HepG2 (cell line): Measurements from ENCODE around the gene TYMS. TPM values are rescaled to one million over a fixed set of nuclear protein-coding genes. Genes with fewer than 3 reads are reported as not detected.

ENCODE experiments used
- ARNT2 ChIP-seq: sonication (generic); formaldehyde crosslinking; IDR thresholded peaks from 2 replicates; pipeline ENCODE4 v1.8.0; 2022; ENCODE audit warnings: mild to moderate bottlenecking, low read depth, missing genetic modification reagents, moderate library complexity
- CBFB ChIP-seq: sonication (generic); formaldehyde crosslinking; IDR thresholded peaks from 2 replicates; pipeline ENCODE4 v1.4.0; 2020; ENCODE audit warnings: missing genetic modification reagents
- CREB1 ChIP-seq, 2 experiments: fragments of 450-650 bp in 1 of 2; IDR thresholded peaks; 2 replicates each; pipeline ENCODE4 v1.6.1; 2016 to 2017; ENCODE audit warnings: control low read depth in 1 of 2, mild to moderate bottlenecking in 1 of 2, missing compliant biosample characterization in 1 of 2, missing genetic modification characterization in 1 of 2
- ELF4 ChIP-seq: sonication (generic); formaldehyde crosslinking; IDR thresholded peaks from 2 replicates; pipeline ENCODE4 v1.5.0; 2020; ENCODE audit warnings: missing genetic modification reagents, mild to moderate bottlenecking, moderate library complexity, borderline replicate concordance
- FOSL2 ChIP-seq: sonication (generic); formaldehyde crosslinking; IDR thresholded peaks from 2 replicates; pipeline ENCODE4 v1.4.0; 2020; ENCODE audit warnings: missing genetic modification reagents
- HIC2 ChIP-seq: sonication (generic); formaldehyde crosslinking; IDR thresholded peaks from 2 replicates; pipeline ENCODE4 v1.9.0; 2022; ENCODE audit warnings: low read depth, missing genetic modification reagents
- ISX ChIP-seq: sonication (generic); formaldehyde crosslinking; conservative IDR thresholded peaks from 2 replicates; pipeline ENCODE4 v1.5.0; 2020; ENCODE audit warnings: missing genetic modification reagents
- KLF16 ChIP-seq, 2 experiments: sonication (generic) in 1 of 2; formaldehyde crosslinking in 1 of 2; IDR thresholded peaks; 2 replicates each; pipeline versions ENCODE4 v1.6.1 to v1.8.0; 2016 to 2023; ENCODE audit warnings: missing genetic modification reagents in 2 of 2, missing compliant biosample characterization in 1 of 2
- MIER3 ChIP-seq: IDR thresholded peaks from 2 replicates; pipeline ENCODE4 v1.6.1; 2016; ENCODE audit warnings: missing compliant biosample characterization, borderline replicate concordance
- NAIF1 ChIP-seq: sonication (generic); formaldehyde crosslinking; IDR thresholded peaks from 2 replicates; pipeline ENCODE4 v1.5.0; 2020; ENCODE audit warnings: mild to moderate bottlenecking, missing genetic modification reagents, borderline replicate concordance
- POGZ ChIP-seq: sonication (generic); formaldehyde crosslinking; IDR thresholded peaks from 2 replicates; pipeline ENCODE4 v1.4.0; 2020; ENCODE audit warnings: mild to moderate bottlenecking, missing genetic modification reagents
- POLR2AphosphoS5 ChIP-seq: IDR thresholded peaks from 2 replicates; pipeline ENCODE4 v1.6.1; 2012; ENCODE audit warnings: low read depth, low read length
- SALL2 ChIP-seq: sonication (generic); formaldehyde crosslinking; IDR thresholded peaks from 2 replicates; pipeline ENCODE4 v1.8.1; 2023; ENCODE audit warnings: mild to moderate bottlenecking, missing genetic modification reagents, inconsistent platforms
- SUZ12 ChIP-seq: fragments of 150-350 bp; IDR thresholded peaks from 2 replicates; pipeline ENCODE4 v1.6.1; 2014; ENCODE audit warnings: low read depth, low read length
- TOPORS ChIP-seq: sonication (generic); formaldehyde crosslinking; IDR thresholded peaks from 2 replicates; pipeline ENCODE4 v1.8.0; 2023; ENCODE audit warnings: mild to moderate bottlenecking, missing genetic modification reagents
- U2AF1 ChIP-seq: fragments of 200-400 bp; formaldehyde crosslinking; optimal IDR thresholded peaks from 2 replicates; pipeline ENCODE3; 2017; ENCODE audit warnings: mild to moderate bottlenecking, low read depth, low read length
- ZGPAT ChIP-seq: IDR thresholded peaks from 2 replicates; pipeline ENCODE4 v1.6.1; 2016; ENCODE audit warnings: mild to moderate bottlenecking
- ZNF30 ChIP-seq: sonication (generic); formaldehyde crosslinking; IDR thresholded peaks from 2 replicates; pipeline ENCODE4 v1.5.0; 2020; ENCODE audit warnings: mild to moderate bottlenecking, missing genetic modification reagents
- ZNF326 ChIP-seq: sonication (generic); formaldehyde crosslinking; IDR thresholded peaks from 2 replicates; pipeline ENCODE4 v1.4.0; 2020; ENCODE audit warnings: missing genetic modification reagents, borderline replicate concordance
- ZNF609 ChIP-seq: sonication (generic); formaldehyde crosslinking; IDR thresholded peaks from 2 replicates; pipeline ENCODE4 v1.4.0; 2020; ENCODE audit warnings: mild to moderate bottlenecking, missing genetic modification reagents, borderline replicate concordance
- ZNF780A ChIP-seq: sonication (generic); formaldehyde crosslinking; IDR thresholded peaks from 2 replicates; pipeline ENCODE4 v1.8.0; 2022; ENCODE audit warnings: mild to moderate bottlenecking, missing genetic modification reagents, moderate library complexity
- ZSCAN25 ChIP-seq: sonication (generic); formaldehyde crosslinking; IDR thresholded peaks from 2 replicates; pipeline ENCODE4 v1.8.0; 2022; ENCODE audit warnings: mild to moderate bottlenecking, missing genetic modification reagents
- polyA plus RNA-seq, 8 experiments: library from polyadenylated mRNA; depleted of rRNA in 3 of 8; stranded (reverse) in 7 of 8; unstranded in 1 of 8; fragments of >200 nt; fragmentation: Illumina TruSeq in 4 of 8; extraction: Trizol in 4 of 8; gene quantifications; 2 replicates each; pipeline versions ENCODE4 v1.2.1 to v1.2.3, GENCODE V29; 2011 to 2016; ENCODE audit warnings: low read depth in 4 of 8, missing spikeins in 1 of 8, mixed read lengths in 1 of 8; ENCODE audit not compliant: insufficient read depth in 1 of 8
- total RNA-seq, 5 experiments: library from RNA; depleted of rRNA; stranded (reverse); fragments of >200 nt; fragmentation: Illumina TruSeq; extraction: Trizol; gene quantifications; 2 replicates each; pipeline ENCODE4 v1.2.3, GENCODE V29; 2016; ENCODE audit warnings: low read depth in 1 of 5

The TYMS gene
- total and polyA plus RNA-seq, 2 of the 13 experiments (the other 11 are each of a cell fraction or from before 2014, with no cell fraction given), result 80.1 to 106 TPM

GRCh38 chr18:711657-712400, 54.4 kb downstream of the TYMS start (continued):
- TF ChIP-seq ZNF609 (CRISPR knock-in tag) (no peak), CREB1 (IDR thresholded peaks at IDR 0.05) (no peak), CREB1 (CRISPR knock-in tag; IDR thresholded peaks at IDR 0.05) (peak; percentile 69), ELF4 (0 out of 2 replicates have a peak, but pooled peaks have one; percentile 63), POGZ (CRISPR knock-in tag) (peak; percentile 9; the same call in 1 of the 2 replicates), TOPORS (CRISPR knock-in tag) (no peak), KLF16 (CRISPR knock-in tag; IDR thresholded peaks at IDR 0.05) (0 out of 4 replicates have a peak, but pooled peaks of 1 of the 2 experiments have one; percentile 24), SALL2 (CRISPR knock-in tag) (no peak), ISX (no peak), CBFB (CRISPR knock-in tag) (no peak), POLR2AphosphoS5 (peak; percentile 18; the same call in 1 of the 2 replicates), ZGPAT (CRISPR knock-in tag) (0 out of 2 replicates have a peak, but pooled peaks have one; percentile 44), ZNF780A (no peak), U2AF1 (peak; percentile 63), MIER3 (CRISPR knock-in tag) (0 out of 2 replicates have a peak, but pooled peaks have one; percentile 6), NAIF1 (CRISPR knock-in tag) (peak; percentile 92), ZNF30 (CRISPR knock-in tag) (peak; percentile 19; the same call in 1 of the 2 replicates), ZNF326 (CRISPR knock-in tag) (no peak), ZSCAN25 (CRISPR knock-in tag) (peak; percentile 58; the same call in 1 of the 2 replicates), HIC2 (CRISPR knock-in tag) (0 out of 2 replicates have a peak, but pooled peaks have one; percentile 19), SUZ12 (no peak), ARNT2 (CRISPR knock-in tag) (no peak), FOSL2 (CRISPR knock-in tag) (peak; percentile 43; the same call in 1 of the 2 replicates)
